GM19395 (cell line): Measurements from ENCODE around the gene PRKAG2.

Experiments used
- ATAC-seq: cut with Tn5 transposase; IDR thresholded peaks from one replicate; pipeline ENCODE4 v1.9.1; 2021; ENCODE audit warnings: mild to moderate bottlenecking, moderate library complexity; ENCODE audit not compliant: unreplicated experiment

The PRKAG2 gene

DNA sequence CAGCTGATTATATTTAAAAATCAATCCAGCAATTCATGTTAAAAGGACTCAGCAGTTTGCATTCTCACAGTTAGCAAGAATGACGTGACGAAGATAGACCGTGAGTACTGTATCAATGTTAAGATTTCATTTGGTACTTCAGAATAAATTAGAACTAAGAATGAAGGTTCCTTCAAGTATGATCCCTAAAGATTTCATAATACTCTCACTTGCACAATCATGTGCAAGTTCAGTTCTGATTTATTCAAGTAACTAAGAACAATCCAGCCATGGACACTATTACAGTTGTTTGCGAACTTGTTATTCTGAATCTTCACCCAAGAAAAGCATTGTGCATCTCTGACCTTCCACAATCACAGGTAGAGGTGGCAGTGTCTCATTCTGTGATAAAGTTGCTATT, 365.0 kb downstream of the PRKAG2 start:
- ATAC-seq, result no peak

GRCh38 chr7:151511270-151511669, 365.6 kb downstream of the PRKAG2 start:
- no peak for ATAC-seq

- ATAC-seq, result no peak
These were observed 367.1 kb downstream of the PRKAG2 start for GRCh38 chr7:151509670-151510333.

DNA sequence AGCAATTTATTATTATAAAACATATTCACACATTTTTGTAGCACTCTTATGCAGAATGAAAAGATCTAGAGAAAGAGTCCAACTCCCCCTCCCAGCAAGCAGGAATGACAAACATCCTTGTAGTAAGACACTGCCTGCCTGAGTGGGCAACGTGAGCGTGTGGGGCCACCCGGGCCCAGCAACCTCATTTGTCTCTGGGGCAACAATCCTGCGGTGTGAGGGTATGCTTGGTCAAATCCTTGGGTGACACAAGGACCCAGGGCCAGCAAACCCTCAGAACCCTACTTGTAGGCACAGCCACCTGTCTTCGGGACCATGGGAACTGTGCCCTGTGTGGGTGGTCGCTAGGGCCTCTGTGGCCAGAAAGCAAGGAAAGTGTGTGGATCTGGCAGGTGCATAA, 367.9 kb downstream of the PRKAG2 start:
- no peak for ATAC-seq

- no peak for ATAC-seq
These were observed 369.1 kb downstream of the PRKAG2 start for GRCh38 chr7:151507806-151508205.

DNA sequence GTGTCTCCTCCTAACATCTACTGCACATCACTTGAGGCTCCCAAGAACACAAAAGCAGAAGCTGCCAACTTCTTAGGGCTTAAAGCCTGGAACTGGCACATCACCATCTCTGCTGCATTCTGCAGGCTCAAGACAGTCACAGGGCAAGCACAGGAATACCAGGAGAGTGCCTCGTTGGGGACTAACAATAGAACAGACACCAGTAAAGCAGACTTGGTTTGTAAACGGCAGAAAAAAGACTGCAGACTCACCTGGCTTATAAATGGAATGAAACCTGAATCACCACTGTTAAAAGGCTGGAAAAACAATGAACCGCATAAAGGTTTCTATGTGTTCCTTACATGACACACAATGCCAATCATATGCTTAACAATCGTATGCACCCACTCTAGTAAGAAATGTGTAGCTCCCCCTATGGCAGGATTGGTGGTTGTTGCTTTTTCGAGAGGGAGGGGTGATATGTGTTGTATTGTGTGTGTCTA, 370.0 kb downstream of the PRKAG2 start:
- no peak for ATAC-seq
